BJ (cell line): Measurements from ENCODE around the gene TNS3. TPM values are rescaled to one million over a fixed set of nuclear protein-coding genes. Genes with fewer than 3 reads are reported as not detected.
A peak's percentile ranks its signal among the peaks of the same experiment; 100 is the strongest.

Experiments
- CTCF ChIA-PET: fragments of 350-600 bp; formaldehyde crosslinking; extraction: SDS; loops from one replicate; lab custom pipeline; 2021; ENCODE audit warnings: antibody characterized with exemption, inconsistent platforms; lab: Yijun Ruan, JAX
- POLR2A ChIA-PET: fragments of 300-600 bp; sonication (Branson Sonifier 250); formaldehyde crosslinking; extraction: SDS; loops from one replicate; lab custom pipeline; 2021; ENCODE audit warnings: antibody characterized with exemption; lab: Charles Lee
- DNase-seq: peaks from one replicate; pipeline ENCODE4 v3.0.0-alpha.2; 2011; ENCODE audit warnings: low read depth
- H3K27me3 ChIP-seq: 2 replicates; pipeline ENCODE4 v1.6.0; 2011; ENCODE audit warnings: low read length; ENCODE audit not compliant: control insufficient read depth, insufficient read depth
- H3K36me3 ChIP-seq: 2 replicates; pipeline ENCODE4 v1.5.1; 2011; ENCODE audit warnings: low read length; ENCODE audit not compliant: control insufficient read depth, insufficient read depth
- H3K4me3 ChIP-seq: 2 replicates; pipeline ENCODE4 v1.5.1; 2011; ENCODE audit warnings: low read depth, mild to moderate bottlenecking, control low read depth, low read length
- CTCF ChIP-seq: IDR thresholded peaks from 2 replicates; pipeline ENCODE4 v1.5.1; 2011; ENCODE audit warnings: low read depth, mild to moderate bottlenecking, control low read depth, inconsistent platforms, low read length, moderate library complexity; ENCODE audit not compliant: insufficient read depth
- polyA minus RNA-seq: library from RNA; depleted of rRNA, polyadenylated mRNA; stranded (reverse); fragments of >200 nt; gene quantifications from 2 replicates; pipeline ENCODE4 v1.2.3, GENCODE V29; 2011; rRNA and poly(A)+ RNA removed
- polyA plus RNA-seq: library from polyadenylated mRNA; depleted of rRNA; stranded (reverse); fragments of >200 nt; gene quantifications from 2 replicates; pipeline ENCODE4 v1.2.3, GENCODE V29; 2011; rRNA removed

The TNS3 gene
- polyA plus RNA-seq = 94.2 and 126 TPM in 2 replicates
- polyA minus RNA-seq = 212 and 247 TPM in 2 replicates

DNA sequence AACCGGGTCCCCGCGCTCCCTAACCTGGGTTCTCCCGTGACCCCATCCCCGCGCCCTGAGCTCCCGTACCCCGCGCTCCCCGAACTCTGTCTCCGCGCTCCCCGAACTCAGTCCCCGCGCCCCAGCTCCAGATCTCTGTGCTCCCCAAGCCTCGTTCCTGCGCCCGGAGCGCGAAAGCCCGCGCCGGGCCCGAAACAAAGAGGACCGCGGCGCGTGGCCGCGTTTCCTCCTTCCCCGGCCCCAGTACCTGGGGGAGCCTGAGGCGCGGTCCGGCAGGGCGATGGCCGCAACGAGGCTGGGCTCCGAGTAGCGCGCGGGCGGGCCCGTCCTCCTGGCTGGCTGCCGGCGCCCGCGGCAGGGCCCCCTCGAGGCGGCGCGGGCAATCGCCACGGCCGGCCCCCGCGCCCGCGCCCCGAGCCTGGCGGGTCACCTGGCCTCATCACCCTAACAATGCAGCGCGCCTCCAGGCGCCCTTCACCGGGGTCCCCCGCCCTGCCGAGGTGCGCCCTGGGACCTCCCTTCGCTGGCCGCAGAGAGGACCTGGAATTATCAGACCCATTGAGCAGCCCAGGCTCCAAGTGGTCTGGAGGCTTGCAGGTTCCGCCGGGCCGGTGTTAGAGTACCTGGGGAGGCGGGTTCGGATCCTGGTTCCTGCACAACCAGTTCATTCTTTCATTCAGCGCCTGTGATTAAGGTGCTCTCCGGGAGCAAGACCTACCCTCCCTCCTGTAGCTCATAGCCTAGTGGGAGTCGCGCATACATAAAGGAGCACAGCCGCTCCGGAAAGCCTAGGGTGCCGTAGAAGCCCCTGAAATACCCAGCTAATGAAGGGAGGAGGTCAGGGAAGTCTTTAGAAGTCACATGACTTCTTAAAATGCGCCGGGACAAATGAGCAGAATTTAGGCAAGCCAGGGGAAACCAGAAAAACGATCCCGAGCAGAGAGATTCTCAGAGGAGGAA is at the start of gene TNS3:
TSS of gene TNS3 (minus strand) at position 308 of the 960 bp plus-strand sequence. CDS start 142,475 bp downstream, outside the sequence.
- Histone ChIP-seq H3K27me3 (no peaks in the 10 kb centered on the region), H3K4me3 (peak within 1 kb of the TSS; percentile 77), H3K36me3 (peaks cover 9% of the 10 kb centered on the region)
- no peak for TF ChIP-seq CTCF
- no peak for DNase-seq
- ChIA-PET CTCF (interaction anchor here (0.8 to 2.0 kb wide), 6 partner anchors 9 to 227 kb away, joined by 3 to 8 read pairs (median 5); no protein-coding TSS in a partner anchor), POLR2A (interaction anchor here (0.7 to 1.0 kb wide), 2 partner anchors 19 to 112 kb away, joined by 4 to 12 read pairs; no protein-coding TSS in a partner anchor)

- Histone ChIP-seq H3K4me3 (no peak overlapping the region), H3K36me3 (no peaks in the 10 kb centered on the region), H3K27me3 (no peaks in the 10 kb centered on the region)
- ChIA-PET CTCF (interaction anchor here (1.4 kb wide), 1 partner anchor 54 kb away, joined by 3 read pairs; no protein-coding TSS in a partner anchor), POLR2A (no interaction called here)
- DNase-seq = no peak
- no peak for TF ChIP-seq CTCF
Observed at GRCh38 chr7:47631711-47632110, 49.8 kb upstream of the TNS3 start.

DNA sequence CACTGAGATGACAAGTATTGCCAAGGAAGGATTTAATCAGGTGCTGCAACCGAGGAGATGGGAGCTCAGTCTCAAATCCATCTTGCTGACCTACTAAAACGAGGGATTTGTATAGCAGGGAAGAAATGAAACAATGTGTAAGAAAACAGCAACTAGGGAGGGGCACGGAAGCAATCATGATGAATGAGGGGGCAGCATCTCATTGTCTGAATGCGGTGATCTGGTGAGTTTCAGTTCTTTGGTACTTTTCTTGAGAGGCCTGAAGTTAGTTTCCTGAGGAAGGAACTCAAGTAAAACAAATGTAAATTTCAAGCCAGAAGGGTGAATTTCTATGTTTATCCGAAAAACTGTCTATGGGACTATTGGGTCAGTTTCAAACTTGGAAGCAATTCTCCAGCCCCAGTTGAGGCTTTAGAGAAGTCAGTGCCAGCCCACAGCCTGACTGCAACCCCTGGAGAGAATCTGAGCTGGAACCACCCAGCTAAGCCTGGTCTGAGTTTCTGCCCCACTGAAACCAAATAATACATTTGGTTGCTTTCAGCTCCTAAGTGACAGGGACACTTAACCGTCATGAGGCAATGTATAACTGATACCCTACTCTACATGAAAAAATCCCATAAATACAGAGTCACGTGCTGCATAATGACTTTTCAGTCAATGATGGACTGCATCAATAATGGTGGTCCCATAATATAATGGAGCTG is 45.8 kb upstream of the TNS3 start:
- H3K36me3 ChIP-seq = no peaks in the 10 kb centered on the region

GRCh38 chr7:47625861-47626715 is 44.2 kb upstream of the TNS3 start:
- POLR2A ChIA-PET = interaction anchor here (0.6 kb wide), 1 partner anchor 11 kb away, joined by 4 read pairs; no protein-coding TSS in a partner anchor
- TF ChIP-seq CTCF = no peak
- no peak for DNase-seq
- Histone ChIP-seq H3K4me3 (no peak overlapping the region), H3K36me3 (no peaks in the 10 kb centered on the region), H3K27me3 (no peaks in the 10 kb centered on the region)
- CTCF ChIA-PET = no interaction called here

More for the DNA sequence above, 45.8 kb upstream of the TNS3 start:
- no peak for DNase-seq
- ChIA-PET CTCF (no interaction called here), POLR2A (no interaction called here)
- TF ChIP-seq CTCF = no peak
- Histone ChIP-seq H3K4me3 (no peak overlapping the region), H3K27me3 (no peaks in the 10 kb centered on the region)
